ENCODE data around the gene EXD3. TPM values are rescaled to one million over a fixed set of nuclear protein-coding genes. Genes with fewer than 3 reads are reported as not detected.

The EXD3 gene
- total RNA-seq, 1 donor from 2014 or later, result 7.6 TPM

DNA sequence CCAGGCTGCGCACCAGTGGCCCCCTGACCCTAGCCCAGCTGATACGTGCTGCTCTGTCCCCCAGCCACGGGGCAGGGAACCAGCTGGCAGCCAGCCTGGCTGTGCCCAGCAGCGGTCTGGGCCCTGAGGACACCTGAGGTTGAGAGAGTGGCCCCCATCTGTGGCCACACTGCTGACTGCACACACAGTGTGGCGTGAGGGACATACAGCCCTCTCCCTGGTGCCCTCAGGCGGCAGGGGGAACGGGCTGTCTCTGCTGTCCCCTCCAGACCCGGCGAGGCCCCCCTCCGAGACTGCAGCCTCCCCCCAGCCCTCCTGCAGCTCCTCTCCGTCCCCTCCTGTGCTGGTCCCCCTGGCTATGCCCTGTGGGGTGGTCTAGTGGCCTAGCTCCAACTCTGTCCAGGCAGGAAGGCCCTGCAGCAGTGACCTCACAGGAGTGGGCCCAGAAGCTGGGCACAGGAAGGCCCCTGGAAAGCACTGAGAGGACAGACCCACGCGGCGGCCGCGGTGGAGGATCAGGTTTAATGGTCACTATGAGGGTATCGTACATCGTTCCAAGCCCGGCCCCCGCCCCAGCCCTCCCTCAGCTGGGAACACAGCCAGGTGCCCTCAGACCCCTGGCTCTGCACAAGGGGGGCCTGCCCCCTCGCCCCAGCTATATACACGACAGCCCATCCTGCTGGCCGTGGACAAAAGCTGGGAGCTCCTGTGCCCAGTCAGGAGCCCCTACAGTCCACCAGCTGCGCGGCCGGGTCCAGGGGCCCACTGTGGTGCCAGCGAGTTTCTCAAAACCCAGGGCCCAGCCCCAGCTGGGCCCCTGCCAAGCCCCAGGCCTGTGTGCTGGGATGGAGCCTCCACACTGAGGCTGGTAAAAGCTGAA, 25.0 kb upstream of the EXD3 start:
- DNase-seq, result no peak

DNA sequence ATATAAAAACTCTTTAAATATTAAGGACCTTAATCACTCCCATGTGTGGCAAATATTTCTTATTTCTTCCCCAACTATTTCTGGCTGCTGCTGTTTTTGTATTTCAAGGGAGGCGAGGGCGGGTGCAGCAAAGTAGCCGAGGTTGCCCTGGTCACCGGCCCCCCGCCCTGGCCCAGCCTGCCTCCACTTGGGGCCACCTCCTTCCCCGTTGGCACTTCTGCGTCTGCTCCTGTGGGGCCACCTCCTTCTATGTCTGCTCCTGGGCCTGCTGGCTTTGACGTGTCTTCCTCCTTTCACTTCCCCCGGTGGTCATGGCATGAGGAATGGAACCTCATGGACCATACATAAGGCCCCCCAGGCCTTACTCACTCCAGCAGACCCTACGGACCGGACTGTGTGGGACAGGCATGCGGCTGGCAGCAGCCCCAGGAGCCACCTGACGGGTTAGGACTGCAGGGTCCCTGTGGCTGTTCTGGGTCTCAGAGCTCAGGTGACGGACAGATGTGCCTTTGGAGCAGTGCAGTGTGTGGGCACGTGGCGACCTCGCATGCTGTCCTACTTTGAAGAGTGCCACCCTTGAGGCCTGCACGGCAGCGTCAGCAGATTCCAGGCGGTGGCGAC, 24.0 kb upstream of the EXD3 start:
- peak; percentile 44 for DNase-seq

DNA sequence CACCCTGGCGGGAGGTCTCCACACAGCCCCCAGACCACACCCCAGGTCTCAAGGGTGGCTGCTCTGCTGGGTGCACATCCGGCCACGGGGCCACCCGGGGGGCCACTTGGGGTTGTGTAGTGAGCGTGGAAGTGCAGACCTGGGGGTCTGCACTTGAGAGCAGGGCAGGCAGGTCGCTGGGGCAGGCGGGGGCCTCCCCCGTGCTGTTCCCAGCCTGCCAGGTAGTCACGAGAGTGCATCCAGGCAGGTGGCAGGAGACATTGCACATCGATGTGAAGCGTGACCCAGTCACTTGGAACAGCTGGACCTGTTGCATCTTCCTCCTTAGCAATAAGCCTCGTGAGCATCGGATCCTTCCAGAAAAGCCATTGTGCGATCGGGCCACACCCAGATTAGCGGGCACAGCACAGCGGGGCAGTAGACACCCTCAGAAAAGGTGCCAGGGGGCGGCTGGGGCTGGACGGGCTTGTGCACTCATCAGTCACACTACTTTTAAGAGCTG, 23.0 kb upstream of the EXD3 start:
- no peak for DNase-seq

DNA sequence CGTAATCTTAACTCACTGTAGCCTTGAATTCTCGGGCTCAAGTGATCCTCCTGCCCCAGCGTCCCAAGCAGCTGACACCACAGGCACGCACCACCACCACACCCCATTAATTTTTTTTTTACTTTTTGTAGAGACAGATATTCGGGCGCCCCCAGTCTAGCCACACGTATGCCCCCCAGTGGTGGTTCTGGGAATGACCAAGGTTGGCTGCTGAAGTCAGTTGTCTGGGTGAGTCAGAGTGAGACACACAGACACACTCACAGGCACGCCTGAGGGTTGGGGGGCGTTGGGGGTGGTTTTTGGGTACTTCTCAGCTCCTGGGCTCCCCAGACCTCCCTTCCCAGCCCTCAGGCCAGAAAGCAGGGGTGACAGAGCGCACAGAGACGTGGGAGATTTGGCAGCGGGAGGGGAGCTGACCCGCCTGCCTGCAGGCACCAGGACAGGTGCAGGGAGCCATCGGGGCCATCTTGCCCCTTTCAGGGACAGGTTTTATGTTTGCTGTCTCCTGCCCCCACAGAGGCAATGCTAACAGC, 22.4 kb upstream of the EXD3 start:
- peak; percentile 35 for DNase-seq

DNA sequence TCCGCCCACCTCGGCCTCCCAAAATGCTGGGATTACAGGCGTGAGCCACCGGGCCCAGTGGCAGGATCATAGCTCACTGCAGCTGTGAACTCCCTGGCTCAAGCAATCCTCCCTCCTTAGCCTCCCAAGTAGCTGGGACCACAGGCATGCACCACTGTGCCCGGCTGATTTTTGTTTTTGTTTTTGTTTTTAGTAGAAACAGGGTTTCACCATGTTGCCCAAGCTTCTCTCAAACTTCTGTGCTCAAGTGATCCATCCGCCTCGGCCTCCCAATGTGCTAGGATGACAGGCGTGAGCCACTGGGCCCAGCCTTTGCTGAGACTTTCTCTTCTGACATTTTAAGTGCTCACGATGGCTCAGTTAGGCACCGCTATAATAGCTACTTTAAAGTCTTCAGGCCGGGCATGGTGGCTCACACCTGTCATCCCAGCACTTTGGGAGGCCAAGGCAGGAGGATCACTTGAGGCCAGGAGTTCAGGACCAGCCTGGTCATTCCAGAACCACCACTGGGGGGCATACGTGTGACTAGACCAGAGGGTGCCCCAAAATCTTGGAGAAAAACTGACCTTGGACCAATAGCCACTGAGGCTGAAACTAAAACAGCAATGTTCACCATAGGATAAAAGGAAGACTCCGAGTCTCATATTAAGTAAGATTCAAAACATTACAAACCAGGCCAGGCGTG, 21.3 kb upstream of the EXD3 start:
- no peak for DNase-seq

DNA sequence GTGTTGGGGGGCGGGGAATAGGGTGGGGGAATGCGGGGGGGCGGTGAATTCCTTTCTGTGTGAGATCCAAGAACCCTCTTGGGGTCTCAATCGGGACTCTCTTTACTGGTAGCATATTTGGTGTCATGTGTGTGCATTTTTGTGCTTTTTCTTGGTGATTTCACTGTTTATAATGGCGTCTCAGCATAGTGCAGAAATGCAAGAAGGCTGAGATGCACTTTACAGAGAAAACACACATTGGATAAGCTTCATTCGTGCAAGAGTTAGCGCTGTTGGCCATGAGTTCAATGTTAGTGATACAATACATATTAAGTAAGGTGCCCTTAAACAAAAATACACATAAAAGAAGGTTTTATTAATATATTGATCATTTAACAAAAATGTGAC, 19.0 kb upstream of the EXD3 start:
- no peak for DNase-seq

DNA sequence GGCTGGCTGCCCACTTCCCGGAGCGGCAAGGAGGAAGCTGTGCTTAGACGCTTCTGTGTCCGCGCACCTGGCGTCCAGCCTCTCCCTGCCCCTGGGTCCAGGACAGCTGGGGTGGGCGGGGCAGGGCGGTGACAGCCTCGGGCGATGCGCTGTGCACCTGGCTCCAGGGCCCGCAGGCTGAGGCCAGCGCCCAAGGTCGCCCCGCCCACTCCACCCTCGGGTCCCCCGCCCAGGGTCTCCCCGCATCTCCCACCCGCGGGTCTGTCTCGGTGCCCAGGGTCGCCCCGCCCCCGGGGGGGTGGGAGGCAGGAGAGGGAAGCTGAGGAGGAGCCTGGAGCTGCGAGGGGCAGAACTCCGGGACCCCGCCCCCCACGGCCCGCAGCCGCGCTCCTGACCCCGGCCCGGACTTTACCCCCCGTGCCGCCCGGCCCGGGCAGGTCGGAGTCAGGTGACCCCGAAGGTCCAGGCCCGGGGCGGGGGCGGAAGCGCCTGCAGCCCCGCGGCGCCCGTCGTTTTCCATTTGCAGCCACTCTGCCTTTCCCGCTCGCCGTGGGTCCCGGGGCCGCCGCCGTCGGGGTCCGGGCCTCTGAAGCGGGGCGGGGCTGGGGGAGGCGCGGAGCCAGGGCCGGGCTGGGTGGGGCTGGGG, 18.4 kb upstream of the EXD3 start, which contains the start of gene ENTPD8:
ENTPD8 (minus strand) TSS at position 69 of the 646 bp plus-strand sequence. CDS start 3,072 bp downstream, outside the sequence.
- DNase-seq, result no peak

DNA sequence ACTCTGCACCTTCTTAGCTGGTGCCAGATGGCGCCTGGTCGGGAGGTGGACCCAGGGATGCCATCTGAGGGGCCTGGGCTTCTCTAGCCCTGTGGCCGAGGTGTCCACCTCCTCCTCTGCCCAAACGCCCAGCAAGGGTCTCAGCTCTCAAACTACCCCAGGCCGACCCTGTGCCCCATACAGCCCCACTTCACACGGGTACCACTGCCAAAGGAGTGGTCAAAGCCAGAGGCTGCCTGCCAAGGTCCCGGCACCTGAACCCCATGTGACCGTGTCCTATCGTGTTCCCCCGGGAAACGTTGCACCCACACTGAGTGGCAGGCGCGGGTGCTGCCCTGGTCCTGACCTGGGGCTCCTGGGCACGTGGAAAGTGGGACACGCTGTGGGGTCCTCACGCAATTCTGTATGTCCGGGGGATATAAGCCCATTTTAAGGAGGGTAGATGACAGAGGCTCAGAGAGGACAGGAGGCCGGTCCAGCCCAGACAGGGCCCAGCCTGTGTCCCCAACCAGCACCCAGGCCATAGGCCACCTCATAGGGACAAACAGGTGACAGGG, 16.3 kb upstream of the EXD3 start:
- no peak for DNase-seq

DNA sequence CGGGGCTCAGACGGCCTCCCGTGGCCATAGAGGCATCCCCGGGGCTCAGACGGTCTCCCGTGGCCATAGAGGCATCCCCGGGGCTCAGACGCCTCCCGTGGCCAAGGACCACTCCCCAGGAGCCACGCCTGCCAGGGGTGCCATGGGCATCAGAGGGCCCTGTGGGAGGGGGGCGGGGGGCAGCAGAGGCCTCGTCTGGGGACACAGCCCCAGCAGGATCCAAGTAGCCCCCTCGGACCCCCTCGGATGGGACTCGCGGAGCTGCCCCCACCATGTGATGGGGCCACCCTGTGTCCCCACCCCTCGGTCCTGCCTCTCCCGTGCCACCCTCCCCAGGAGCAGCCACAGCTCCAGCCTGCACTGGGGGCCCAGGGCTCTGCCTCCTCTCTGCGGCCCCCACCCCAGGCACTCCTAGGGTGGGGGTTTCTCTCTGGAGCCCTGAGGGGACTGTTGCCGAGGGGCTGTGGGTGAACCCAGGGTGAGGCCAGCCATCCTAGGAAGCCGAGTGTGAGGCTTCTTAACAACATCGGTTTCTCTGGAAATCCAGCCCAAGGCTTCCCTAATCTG, 15.7 kb upstream of the EXD3 start:
- no peak for DNase-seq

DNA sequence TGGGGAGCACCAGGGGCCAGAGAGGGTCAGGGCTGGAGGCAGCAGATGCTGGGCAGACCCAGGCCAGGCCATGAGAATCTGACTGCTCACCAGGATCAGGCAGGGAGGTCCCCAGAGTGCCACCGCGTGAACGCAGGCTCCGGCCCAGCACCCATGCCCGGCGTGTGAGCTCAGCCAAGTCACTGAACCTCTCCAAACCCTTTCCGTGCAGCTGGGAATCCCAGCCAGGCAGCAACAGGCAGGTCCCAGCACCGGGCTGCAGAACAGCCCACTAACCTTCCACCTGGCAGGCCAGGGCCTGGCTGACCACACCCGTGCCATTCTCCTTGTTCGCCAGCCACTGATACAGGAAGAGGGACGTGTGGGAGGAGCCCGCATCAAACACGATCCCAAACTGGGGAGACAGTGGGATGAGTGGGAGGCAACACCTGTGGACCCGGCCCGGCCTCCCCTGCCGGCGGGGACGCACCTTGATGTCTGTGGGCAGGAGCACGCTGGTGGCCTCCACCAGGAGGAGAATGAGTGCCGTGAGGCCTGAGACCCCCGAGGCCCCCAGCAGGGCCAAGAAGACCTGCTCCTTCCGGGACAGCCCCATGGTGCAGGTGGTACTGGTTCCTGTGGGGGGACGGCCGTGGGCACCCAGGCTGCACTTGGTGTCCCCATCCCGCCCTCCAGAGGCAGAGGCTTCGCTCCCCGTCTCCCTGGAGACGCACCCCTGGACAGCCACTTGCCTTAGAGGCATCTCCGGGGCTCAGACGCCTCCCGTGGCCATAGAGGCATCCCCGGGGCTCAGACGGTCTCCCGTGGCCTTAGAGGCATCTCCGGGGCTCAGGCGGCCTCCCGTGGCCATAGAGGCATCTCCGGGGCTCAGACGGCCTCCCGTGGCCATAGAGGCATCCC, 15.0 kb upstream of the EXD3 start:
- no peak for DNase-seq

DNA sequence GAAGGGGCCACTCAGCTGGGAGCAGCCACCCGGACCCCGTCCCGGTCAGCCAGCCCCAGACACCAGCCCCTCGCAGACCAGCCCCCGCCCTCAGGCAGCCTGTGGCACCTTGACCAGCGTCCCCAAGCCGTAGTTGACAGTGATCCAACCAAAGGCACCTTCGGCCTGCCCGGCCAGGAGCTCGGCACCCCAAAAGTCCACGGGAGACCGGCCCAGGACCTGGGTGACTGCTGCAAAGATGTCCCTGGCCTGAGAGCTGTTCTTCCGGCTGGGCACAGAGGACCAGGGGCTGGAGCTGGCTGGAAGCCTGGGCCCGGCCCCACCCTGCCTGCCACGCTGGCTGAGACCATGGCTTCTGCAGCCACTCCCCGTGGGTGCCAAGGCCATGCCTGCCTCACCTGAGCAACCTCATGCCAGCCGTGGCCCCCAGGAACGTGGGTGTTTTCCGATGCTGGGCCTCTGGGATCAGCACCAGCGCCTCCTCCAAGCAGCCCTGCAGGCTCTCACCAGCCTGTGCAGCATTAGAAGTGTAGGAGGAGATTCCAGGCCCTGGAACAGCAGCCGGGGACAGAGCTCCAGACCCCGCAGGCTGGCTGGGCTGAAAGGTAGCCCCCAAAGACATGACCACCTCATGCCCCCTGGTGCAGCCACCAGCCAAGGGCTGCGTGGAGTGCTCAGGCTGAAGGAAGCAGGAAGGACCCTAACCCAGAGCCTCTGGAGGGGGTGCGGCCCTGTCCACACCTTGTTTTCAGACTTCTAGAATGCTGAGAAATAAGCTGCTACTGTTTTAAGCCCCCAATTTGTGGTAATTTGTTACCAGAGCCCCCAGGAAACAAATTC, 14.0 kb upstream of the EXD3 start:
- no peak for DNase-seq

DNA sequence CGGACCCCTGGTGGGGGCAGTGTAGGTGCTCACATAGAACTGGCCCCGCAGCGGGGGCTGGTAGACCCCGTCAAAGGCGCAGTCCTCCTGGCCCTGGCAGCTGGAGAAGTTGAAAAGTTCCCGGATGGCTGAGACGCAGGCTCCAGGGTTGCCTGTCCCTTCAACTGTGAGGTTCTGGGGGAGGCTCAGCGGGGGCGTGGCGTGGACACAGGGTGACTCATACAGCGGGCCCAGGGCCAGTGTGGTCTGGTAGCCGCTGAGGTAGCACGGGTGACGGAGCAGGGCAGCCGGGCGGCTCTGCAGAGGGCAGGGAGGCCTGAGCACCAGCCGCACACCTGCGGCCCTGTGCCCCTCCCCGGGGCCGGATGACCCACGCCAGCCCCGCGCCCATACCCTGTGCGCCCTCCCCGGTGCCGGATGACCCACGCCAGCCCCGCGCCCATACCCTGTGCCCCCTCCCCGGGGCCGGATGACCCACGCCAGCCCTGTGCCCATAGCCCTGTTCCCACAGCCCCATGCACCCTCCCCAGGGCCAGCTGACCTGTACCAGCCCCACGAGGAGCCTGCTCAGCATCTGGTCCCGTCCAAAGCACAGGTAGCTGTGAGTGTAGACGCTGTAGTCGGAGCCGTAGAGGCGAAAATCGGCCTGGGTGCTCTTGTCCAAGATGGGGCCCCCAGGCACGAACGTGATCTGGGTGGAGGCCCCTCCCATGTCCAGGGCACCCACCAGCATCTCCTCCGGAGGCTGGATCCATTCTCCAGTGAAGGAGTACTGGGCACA, 13.2 kb upstream of the EXD3 start:
- DNase-seq, result no peak

DNA sequence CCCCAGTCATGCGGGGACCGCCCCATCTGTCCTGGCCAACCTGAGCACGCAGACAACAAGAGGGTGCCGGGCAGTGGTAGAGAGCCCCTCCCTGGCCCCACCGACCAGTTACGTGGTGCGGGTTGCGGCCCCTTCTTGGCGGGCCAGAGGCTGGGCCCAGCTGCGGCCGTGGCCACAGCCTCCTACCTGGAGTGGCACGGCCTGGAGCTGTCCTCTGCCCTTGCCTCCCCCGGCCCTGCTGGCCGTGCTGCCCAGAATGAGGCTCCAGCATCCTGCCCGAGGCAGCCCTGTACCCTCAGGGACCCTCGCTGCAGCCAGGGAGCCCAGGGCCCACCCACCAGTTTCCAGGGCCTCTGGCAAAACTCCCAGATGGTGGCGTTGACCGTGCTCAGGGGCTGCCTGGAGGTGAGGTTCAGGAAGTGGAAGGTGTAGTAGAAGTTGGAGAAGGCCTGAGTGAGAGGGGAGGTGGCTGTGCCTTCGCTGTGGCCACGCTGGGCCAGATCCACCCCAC, 12.5 kb upstream of the EXD3 start:
- no peak for DNase-seq

DNA sequence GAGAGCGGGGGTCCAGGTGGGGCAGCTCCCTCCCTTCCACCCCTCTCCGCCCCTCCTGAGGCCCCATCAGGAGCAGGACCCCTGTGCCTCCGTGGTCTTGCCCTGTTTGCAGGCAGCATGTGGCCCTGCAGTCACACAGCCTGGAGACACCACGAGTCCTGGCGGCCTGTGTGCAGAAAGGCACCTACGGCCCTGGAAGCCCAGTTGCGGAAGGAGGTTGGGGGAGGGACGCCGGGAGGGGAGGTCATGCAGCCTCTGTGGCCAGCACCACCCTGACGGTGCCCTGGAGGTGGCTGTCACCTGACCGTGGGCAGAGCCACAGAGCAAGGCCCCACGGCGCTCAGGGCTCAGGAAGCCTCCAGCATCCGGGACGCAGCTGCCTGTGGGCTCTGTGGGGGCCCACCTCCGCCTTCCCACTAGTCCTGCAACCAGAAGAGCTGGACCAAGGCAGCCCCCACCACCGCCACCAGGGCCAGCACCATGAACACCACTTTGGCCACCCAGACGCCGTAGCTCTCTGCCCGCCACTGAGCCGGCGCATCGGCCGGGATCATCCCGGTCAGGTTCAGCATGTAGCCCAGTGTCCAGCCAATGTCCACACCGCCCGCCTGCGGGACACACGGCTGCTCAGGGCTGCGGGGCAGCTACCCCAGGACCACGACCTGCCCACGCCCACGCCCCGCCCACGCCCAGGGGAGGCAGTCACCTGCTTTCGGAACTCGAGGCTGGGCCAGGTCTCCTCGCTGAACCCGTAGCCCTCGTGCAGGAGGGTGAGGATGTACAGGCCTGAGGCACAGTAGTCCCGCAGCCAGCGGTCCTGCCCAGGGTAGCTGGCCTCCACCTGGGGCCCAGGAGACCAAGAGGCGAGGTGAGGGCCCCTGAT, 11.8 kb upstream of the EXD3 start:
- no peak for DNase-seq

DNA sequence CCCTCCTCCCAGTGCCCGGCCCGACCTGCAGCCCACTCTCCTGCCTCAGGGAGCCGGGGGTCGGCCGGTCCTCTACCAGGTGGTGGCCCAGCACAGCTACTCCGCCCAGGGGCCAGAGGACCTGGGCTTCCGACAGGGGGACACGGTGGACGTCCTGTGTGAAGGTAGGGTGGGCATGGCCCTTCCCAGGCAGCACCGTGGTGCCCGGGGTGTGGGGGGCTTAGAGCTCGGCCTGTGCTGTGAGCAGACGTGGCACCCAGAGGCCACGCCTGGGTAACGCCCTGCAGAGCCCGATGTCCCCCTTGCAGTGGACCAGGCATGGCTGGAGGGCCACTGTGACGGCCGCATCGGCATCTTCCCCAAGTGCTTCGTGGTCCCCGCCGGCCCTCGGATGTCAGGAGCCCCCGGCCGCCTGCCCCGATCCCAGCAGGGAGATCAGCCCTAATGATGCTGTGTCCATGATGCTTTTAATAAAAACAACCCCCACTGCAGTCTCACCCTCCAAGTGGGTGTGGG, 11.0 kb upstream of the EXD3 start:
- DNase-seq, result no peak

DNA sequence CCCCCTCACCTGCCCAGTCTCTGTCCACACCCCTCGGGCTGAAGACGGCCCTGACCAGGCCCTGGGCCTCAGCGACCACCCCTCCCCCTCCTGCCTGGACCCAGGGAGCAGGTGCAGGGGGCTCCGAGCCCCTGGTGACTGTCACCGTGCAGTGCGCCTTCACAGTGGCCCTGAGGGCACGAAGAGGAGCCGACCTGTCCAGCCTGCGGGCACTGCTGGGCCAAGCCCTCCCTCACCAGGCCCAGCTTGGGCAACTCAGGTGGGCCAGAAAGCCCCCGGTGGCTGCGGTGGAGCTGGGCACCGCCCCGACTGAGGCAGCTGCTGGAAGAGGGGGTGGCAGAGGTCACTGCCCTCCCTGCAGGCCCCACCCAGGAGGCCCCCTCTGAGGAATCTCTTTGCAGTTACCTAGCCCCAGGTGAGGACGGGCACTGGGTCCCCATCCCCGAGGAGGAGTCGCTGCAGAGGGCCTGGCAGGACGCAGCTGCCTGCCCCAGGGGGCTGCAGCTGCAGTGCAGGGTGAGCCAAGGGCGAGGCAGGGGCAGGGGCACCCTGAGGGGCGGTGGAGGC, 10.5 kb upstream of the EXD3 start:
- DNase-seq, result no peak
